Hematopoietic multipotent progenitor cell treated with erythropoietin and hydrocortisone succinate and interleukin-3 and kit ligand, for 17 days (in vitro differentiated cells): ENCODE measurements around the gene C5.
"Not testable (repeated sequence)": the region's sequence is repeated elsewhere in the genome, so short reads cannot be mapped to it uniquely, and the experiment has no call there.

Experiments used
- DNase-seq: peaks from one replicate; pipeline ENCODE4 v3.0.0-alpha.2; 2015; ENCODE audit warnings: low spot score

C5 gene

DNA sequence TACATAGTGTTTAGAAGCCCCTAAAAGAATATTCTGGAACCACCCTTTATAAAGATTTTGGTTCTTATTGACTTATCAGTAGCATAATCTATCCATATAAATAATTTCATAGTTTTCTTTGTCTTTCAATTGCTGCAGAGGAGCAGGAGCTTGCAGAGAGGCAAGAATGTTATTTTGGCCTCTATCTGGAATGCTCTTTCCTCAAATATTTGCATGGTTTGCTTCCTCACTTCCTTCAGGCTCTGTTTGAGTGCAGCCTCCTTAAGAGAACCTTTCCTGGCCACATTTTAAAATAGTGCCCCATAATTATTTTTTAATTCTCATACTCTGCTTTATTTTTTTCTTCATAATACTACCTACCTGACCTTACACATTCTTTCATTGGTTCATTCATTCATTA, 1.5 kb downstream of the C5 start:
- no peak for DNase-seq

DNA sequence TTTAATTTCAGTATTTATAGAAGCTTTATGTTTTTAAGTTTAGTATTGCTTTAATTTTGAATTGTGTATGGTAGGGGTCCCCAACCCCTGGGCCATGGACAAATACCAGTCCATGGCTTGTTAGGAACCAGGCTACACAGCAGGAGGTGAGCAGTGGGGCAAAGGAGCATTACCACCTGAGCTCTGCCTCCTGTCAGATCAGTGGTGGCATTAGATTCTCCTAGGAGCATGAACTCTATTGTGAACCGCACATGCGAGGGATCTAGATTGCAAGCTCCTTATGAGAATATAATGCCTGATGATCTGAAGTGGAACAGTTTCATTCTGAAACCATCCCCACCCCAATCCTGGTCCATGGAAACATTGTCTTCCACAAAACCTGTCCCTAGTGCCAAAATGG, 1.9 kb downstream of the C5 start:
- no peak for DNase-seq

DNA sequence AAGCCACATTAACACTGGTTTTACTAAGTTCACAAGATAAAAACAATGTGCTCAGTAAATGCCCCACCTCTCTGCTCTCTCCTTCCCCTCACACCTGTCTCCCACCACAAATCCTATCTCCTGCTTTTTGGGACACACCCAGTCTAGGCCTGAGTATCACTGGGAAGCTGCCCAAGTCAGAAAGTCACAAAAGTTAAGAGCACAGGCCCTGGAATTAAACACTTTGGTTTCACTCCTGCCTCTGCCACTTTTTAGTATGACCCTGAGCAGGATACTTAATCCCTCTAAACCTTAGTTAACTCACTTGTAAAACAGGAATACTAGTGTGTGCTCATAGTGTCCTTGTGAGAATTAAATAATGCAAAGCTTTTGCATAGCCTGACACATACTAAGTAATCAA, 11.3 kb downstream of the C5 start:
- no peak for DNase-seq

GRCh38 chr9:121038362-121038761, 11.7 kb downstream of the C5 start:
- no peak for DNase-seq

DNA sequence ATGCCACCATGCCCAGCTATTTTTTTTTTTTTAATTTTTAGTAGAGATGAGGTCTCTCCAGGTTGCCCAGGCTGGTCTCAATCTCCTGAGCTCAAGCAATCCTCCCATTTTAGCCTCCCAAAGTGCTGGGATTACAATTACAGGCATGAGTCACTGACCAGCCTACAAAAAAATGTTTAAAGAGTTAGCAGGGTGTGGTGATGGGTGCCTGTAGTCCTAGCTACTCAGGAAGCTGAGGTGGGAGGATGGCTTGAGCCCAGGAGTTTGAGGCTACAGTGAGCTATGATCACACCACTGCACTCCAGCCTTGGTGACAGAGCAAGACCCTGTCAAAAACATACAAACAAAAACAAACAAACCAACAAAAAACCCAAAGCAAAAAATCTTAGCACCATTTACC, 14.4 kb downstream of the C5 start:
- not testable (repeated sequence) for DNase-seq

- no peak for DNase-seq
These were observed 15.5 kb downstream of the C5 start for GRCh38 chr9:121034529-121034928.

DNA sequence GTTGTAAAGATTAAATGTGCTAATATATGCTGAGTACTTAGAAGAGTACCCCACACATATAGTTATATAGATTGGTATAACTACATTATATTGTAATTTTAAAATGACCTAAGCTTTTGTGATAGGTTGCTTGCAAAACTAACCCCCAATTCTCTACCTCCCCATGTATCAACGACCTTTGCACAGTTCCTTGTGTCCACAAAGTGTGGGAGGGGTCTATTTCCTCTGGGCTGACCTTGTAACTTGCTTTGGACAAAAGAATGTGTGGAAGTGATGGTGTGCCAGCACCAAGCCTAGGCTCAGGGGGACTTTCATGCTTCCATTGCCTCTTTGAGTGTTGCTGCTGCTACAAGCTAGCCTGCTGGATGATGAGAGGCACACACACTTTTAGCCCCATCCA, 20.6 kb downstream of the C5 start:
- no peak for DNase-seq

DNA sequence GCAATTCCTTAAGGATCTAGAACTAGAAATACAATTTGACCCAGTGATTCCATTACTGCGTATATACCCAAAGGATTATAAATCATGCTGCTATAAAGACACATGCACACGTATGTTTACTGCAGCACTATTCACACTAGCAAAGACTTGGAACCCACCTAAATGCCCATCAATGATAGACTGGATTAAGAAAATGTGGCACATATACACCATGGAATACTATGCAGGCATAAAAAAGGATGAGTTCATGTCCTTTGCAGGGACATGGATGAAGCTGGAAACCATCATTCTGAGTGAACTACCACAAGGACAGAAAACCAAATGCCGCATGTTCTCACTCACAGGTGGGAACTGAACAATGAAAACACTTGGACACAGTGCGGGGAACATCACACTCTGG, 21.8 kb downstream of the C5 start:
- DNase-seq = not testable (repeated sequence)

GRCh38 chr9:121026768-121027167, 23.3 kb downstream of the C5 start:
- DNase-seq = no peak

DNA sequence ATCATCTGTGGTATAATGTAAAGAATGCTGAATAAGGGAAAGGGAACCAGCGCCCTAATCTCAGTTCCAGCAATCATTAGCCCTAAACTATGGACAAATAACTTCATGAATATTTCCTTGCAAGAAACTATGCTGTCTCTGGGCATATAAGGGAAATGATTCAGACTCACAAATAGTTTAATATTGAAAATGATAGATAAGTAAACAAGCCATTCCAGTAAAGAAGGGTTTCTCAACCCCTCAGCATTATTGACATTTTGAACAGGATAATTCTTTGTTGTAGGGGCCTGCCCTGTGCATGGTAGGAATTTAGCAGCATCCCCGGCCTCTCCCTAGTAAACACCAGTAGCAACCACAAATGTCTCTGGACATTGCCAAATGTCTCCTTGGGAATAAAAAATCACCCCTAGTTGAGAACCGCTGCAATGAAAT, 23.8 kb downstream of the C5 start:
- DNase-seq = no peak

GRCh38 chr9:121024237-121024636, 25.8 kb downstream of the C5 start:
- DNase-seq = no peak

DNA sequence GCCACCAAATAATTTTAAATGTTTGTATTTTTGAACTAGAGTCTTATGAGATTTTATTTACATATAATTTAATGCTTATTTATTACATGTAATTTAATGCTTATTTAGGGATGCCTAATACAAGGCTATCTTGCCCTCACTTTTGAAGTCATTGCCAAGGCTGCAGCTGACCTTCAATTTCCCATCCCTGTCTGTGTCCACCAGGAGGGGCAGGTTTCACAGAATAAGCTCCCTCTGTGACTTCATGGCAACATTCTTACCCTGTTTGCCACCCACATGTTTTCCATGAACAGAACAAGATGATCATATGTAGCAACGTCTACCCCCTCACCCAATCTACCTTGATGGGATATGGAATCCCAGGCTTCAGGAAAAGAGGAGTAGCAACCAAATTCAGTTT, 27.0 kb downstream of the C5 start:
- DNase-seq = no peak

GRCh38 chr9:121021301-121021700, 28.8 kb downstream of the C5 start:
- DNase-seq = no peak

DNA sequence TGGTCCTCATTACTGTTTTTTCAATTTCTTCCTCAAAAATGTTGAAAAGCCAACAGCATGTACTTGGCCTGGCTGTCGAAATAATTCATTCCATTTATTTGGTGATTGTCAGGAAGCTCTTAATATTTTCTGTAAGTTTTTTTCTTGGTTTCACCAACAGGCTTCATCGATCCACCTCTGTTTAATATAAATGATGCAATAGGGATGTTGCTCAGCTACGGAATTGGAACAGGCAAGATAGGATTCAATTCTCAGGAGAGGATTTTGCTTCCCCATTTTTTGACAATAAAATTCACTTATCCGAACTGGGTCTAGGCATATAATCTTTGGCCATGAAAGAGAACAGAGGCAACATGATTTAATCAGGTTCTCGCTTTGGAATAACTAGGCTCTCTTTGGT, 30.8 kb downstream of the C5 start:
- DNase-seq = no peak

- DNase-seq = no peak
These were observed 36.2 kb downstream of the C5 start for GRCh38 chr9:121013911-121014310.

DNA sequence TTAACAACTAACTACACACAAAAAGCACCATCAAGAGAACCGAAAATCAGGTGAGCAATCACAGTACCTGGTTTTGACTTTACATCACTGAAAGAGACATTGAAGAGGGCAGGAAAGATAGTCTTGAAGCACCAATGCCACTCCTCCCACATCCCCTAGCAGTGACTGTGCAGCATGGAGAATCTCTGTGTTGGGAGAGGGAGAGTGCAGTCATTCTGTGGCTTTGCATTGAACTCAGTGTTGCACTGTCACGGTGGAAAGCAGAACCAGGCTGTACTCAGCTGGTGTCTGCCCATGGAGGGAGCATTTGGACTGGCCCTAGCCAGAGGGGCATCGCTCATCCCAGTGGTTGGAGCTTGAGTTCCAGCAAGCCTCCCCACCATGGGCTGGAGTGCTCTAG, 40.4 kb downstream of the C5 start:
- no peak for DNase-seq

GRCh38 chr9:120999317-120999716, 50.8 kb downstream of the C5 start:
- no peak for DNase-seq

DNA sequence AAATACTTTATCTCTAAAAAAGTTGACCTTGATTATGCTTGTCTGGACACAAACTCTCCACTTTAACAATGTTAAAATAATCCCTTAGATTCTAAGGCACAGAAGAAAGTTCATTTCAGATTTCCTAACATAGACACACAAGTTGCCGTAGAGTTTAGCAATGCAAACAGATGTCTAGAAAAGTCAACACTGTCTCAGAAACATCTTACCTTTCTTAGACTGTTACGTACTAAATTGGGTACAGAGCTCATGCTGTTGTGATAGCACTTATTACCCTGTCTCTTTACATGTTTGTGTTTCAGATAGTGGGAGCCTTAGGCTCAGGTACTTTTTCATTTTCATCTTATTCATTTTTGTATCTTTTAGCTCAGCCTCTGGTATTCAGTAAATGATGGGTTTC, 52.0 kb downstream of the C5 start:
- no peak for DNase-seq

- no peak for DNase-seq
These were observed 52.6 kb downstream of the C5 start for GRCh38 chr9:120997502-120997901.

DNA sequence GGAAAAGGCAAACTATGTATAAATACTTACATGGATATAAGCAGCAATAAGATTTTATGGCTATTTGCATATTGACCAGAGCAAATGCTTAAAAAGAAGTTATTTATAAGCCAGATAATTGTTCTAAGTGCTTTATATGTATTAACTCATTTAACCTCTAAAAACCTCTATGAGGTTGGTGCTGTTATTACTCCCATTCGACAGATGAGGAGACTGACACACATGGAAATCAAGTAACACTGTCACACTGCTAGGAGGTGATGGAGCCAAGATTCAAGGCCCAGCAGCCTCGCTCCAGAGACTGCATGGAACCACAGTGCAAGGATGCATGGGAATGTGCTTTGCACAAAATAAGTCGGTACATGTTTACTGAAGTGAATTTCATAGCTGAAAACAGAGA, 53.7 kb downstream of the C5 start:
- DNase-seq = no peak

DNA sequence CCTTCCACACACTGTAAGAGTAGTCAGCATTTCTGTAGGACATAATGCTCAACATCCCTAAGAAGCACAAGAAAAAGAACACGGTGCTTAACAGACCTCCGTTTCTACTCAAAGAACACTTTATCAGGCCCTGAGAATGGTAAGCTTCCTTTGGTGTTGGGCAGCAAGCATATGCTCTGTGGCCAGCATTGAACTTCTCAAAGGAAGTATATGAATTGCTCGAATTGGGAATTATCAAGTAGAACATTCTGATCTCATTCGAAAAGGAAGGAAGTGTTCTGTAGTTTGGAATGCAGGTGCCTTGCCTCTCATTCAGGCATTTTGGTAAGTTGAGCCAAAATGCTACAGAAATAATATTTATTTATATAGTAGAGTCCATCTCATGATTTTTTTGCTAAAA, 61.0 kb downstream of the C5 start:
- no peak for DNase-seq

DNA sequence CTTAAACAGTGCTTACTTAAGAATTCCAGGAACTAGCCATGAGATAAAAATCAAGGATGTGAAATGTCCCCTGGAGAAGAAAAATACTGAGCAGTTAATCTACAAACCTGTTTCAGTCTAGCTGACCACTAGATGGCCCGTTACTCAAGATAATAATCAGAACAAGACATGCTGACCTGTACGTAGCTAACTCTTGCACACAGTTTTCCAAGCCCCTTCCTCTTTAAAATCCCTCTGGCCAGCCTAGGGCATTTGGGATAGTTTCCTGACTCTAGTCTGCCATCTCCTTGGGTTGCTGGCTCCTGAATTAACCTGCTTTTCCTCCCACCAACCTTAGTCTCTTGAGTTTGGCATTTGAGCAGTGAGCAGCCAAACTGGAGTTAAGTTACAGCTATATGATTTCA, 64.3 kb downstream of the C5 start:
- DNase-seq = no peak

DNA sequence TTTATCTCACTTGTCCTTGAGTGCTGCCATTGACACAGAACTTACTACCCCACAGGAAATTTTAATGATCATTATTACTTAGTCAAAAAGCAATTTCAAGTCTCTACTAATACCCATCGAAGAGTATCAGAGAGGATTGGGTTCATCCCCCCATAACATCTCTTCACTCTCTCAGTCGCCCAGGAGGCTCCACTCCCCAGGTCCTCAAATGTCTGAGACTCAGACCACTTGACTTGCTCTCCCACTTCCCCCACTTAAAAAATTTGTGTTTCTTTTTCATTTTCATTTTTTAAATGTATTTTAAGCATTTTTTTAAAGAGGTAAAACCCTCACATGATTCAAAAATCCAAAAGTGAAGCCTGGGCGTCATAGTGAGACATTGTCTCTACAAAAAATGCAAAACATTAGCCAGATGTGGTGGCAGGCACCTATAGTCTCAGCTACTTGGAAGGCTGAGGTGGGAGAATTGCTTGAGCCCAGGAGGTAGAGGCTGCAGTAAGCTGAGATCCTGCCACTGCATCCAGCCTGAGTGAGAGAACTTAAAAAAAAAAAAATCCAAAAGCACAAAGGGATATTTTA, 66.7 kb downstream of the C5 start:
- no peak for DNase-seq

DNA sequence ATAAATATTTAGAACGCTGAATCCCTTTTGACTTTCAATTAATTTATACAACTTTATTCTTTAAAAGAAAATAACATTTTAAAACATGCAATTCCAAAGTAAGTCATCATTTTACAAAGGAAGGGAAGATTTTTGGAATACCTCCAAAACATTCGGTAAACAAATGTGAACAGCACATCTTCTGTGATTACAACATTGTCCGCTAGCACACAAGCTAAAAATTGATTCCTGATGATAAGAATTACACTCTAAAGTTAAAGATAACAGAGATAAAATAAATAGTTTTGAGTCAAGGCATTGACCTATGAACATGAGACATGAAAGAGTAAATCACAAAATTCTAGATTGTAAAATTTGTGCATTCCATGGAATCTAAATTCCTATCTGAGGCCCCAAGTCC, 67.2 kb downstream of the C5 start:
- DNase-seq = no peak

DNA sequence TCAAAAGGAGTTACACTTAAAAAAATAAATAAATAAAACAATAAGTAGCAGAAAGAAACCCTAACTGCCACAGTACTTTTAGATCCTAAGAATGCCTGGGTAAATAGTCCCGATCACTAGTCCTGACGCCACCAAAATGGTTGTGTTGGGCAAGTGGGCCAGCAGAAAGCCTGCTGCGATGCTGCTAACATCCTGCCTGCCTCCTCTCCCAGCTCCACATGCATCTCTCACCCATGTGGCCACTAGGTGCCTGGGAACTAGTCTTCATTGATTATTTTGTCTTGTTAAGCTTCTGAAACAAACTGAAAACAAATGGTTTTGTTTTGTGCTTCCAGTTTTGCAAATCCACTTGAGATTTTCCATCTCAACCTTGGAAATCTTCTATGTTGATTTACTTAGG, 69.1 kb downstream of the C5 start:
- DNase-seq = no peak
